Stimulated activated CD4-positive, alpha-beta T cell treated with anti-CD3 and anti-CD28 coated beads, Interleukin-4, amount 100 ng/mL, for 24 hours (primary cell): ENCODE data around the gene IGLL1.
"Not testable (repeated sequence)": the region's sequence is repeated elsewhere in the genome, so short reads cannot be mapped to it uniquely, and the experiment has no call there.

Source experiments
- DNase-seq: peaks from one replicate; pipeline ENCODE4 v3.0.0-alpha.2; 2020

Gene IGLL1

DNA sequence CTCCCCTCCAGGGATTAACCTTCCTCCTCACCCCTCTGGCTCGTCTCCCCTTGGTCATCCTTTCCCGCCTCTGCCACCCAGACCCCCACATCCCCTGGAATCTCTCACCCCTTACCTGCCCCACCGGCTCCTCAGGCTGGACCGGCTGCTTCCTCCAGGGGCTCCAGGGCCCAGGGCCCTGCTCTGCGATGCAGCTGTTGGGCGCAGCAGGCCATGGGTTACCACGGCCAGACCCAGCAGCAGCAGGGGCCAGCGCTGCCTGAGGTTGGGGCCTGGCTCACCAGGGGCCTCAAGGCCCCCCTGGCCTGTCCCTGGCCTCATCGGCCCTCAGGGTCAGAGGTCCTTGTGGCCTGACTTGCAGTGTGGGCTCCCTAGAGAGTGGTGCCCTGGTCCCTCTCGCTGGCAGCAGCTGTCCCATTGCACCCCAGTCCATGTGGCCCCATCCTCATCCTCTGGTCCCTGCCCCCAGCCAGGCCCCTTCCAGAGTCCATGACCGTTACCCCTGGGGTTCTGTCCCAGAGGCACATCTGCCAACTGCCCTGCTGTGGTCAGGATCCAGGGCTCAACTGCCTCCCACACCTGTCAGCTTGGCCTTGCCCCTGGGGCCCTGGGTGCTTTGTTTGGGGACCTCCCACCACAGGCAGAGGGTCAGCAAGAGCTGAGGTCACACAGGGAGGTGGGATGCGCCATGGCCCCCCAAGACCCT lies at the start of gene IGLL1:
IGLL1 (minus strand) TSS at position 421 of the 706 bp plus-strand sequence; CDS start at position 321, 100 bp downstream.
- no peak for DNase-seq

DNA sequence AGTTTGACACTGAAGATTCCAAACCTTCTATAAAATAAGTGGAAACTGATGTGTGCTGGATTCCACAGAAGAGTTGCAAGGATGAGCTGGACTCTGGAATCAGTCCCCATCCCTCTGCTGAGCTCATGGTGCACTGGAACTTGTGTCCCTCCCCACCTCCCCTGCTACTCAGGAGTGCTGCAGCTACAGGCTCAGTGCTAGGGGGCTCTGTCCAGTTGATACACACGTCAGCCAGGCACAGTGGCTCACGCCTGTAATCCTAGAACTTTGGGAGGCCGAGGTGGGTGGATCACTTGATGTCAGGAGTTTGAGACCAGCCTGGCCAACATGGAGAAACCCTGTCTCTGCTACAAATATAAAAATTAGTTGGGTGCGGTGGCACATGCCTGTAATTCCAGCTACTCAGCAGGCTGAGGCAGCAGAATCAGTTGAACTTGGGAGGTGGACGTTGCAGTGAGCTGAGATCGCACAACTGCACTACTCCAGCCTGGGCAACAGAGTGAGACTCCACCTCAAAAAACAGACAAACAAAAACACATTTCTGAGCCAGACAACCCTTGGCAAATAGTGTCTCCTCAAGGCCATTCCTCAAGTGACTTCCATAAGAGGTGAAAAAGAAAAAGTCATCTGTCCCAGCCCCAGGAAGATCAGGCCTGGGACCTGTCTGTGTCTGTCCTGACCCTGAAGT lies 48.1 kb upstream of the IGLL1 start:
- DNase-seq, result not testable (repeated sequence)

DNA sequence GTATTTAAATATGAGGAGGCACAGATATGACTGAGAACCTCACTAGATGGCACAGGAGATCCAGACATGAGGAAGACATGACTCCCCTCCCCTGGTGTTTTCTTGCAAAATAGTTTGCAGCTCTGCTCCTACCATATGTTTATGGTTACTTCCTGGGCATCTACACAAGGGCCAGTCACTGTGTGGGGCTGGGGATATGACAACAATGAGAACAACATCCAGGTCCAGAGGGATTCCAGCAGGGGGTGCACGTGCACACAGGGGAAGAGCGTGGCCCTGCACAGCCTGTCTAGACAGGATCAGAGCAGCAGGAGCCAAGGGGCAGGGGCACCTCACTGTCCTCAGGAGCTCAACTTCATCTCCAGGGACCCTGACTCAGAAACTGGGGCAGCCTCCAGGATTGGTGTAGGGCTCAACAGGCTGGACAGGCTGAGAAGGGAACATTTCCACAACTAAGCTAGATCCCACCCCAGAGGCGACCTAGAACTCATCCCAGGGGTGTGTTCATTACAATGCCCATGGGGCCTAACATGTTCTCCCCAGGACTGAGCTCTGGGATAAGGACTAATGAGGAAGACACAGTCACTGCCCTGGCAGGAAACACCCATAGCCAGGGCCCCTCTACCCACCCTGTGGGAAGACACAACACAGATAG lies 47.4 kb upstream of the IGLL1 start:
- DNase-seq, result peak; percentile 59

DNA sequence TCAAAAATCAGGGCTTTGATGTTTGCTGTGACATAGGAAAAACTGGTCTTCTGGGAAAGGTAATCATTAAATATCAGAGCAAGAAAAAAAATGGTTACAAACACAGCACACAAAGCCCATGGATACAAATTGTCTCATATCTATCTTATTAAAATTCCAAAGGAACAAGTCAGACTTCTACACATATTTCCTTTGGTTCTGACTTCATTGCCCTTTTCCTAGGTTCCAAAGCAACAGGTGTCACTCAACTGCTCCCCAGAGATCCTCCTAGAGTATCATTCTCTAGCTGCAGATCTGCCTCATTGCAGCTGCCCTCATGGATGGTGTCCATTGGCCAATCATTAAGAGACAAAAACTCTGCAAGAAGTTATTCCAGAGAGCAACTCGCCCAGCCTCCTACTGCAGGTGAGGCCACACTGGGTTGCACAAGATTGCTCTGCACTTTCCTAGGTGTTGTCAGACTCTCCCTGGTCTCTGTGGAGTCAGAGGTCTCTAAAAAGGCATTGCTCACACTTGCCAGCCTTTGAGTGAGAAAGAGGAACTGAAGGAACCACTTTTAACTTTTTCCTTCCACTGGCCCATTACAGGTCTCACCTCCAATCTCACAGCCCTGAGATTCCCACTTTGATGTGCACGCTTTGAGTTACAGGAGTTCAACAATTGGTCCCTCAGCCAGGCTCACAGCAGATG lies 46.3 kb upstream of the IGLL1 start:
- no peak for DNase-seq

DNA sequence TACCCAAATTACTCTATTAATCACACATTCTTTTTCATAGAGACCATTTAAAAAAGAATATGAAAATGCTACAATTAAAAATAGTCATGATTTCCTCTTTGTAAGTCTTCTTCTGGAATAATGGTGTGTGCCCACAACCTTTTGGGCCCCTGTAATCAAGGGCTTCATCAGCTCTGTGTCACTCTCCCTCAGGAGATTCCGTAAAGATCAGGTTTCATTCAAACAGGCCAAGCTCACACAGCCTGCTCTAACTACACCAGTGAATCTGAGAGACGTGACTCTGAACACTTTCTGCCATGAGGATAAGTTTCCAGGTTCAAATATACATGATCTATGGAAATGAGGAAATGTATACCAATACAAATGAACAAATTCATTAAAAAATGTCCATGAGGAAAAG lies 42.5 kb upstream of the IGLL1 start:
- DNase-seq, result no peak

DNA sequence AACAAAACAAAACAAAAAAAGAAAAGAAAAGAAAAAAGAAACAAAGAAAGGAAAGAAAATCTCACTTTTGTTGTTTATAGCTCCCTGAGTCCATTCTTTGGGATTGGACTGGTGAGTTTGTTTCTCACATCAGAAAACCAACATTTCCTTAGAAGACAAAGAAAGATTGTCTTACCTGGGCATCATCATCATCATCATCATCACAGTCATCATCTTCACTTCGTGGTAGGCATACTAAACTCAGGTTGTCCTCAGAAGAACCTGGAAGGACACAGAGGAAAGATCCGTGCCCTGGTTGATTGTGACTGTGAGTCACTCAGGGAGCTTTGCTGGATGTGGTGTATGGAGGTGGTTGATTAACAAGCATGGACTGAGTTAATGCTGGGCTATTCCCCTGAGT lies 41.8 kb upstream of the IGLL1 start:
- not testable (repeated sequence) for DNase-seq

DNA sequence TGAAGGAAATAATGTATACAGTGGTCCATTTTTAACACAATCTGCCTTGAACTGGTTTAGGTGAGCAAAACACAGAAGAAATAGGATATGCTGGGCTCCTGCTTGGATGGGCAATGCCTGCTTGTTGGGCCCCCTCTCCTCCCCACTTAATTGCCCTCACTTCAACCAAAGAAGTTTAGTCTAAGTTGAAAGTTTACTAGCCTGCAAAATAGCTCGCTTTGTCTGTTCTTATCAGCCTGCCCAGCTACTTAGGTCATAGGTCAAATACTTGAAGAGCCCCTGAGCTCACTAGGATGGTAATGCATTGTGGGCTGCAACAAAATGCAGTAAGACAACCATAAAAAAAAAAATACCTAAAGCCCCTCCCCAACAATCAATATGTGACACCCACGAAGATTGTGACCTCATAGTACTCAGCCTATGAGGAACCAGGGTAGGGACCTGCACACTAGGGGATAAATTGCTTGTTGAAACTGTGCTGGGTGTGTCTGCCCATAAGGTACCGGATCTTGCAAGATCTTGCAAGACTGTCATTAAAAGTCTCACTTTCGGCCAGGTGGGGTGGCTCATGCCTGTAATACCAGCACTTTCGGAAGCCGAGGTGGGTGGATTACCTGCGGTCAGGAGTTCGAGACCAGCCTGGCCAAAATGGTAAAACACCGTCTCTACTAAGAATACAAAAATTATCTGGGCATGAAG lies 41.1 kb upstream of the IGLL1 start:
- no peak for DNase-seq

DNA sequence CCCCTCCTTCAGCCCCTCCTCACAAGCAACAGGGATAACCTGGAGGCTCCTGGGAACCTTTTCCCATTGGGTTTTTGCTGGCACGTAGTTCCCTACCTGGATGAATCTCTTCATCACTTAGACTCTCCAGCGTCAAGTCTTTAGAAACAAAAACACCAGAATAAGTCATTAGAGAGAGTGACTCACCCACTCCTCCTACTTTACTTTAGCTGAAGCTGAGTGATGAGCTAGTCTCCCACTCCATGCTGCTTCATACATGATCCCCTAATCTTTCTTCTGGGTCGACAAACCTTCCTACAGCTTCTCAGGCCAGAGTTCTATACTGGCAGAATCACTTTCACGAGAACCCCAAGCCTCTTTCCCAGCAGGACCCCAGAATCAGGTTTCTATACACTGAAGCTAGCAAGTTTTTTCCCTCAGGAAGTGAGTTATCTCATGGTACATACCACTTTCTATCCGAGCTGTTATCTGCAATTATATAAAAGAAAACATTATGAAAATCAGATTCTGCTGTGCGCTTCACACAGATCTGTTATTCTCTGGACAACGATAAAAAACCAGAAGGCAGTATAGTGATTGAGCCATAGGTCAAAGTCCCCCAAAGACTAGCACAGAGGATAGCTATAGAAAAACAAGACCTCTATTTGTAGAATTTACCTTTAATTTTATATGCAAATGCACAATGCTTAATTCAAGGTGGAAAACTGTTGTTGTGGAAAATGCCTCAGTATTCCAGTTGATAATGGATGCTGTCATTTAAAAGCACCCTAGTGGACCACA lies 33.3 kb upstream of the IGLL1 start:
- no peak for DNase-seq

DNA sequence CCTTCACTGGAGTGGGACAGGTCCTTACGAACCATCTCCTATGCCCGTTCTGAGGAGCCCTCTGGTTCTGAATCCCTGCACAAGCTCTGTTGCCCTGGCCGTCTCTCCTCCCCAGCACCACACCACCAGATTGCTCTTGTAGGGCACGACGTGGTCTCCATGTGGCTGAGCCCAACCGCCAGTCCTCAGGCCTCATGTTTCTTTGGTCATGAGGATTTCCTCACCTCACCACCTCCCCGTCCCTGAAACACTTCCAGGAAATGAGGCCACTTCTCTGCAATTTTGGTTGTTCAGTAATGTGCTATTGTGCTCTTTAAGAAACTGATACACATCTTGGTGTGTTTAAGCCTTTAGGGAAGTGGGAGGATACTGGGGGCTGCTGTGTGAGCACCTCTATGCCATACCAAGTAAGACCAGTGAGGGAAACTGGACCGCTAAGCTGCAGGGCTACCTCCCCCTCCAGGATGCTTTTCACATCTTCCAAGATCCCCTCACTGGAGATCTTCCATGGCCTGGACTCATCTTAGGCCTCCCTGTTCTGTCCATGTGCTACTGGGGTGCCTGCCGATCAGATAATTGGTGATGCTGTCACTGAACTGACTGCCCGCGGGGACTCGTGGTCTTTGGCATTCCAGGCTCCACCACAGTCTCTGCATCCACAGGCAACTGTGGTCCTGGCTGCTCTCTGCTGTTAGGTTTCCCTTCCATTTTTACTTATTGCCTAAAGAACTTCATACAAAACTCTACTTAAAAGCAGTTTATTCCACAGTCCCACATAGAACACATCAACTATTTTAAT lies 30.1 kb upstream of the IGLL1 start:
- DNase-seq, result no peak

DNA sequence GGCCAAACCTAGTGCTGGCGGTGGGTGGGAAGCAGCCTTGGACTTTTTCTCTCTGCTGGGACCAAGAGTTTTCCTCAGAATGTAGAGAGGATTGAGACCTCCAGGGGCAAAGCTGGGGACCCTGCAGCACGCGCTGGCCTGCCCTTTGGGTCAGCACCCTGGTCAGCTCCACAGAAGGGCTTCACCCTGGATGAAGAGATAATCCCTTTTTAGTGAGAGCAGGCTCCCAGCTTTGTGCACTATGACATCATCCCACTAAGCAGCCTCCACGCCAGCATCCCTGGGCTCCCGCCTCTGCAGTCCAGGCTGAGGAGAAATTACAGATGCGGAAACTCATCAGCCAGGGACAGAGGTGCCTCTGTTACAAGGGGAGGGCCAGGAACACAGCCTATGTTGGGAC lies 28.5 kb upstream of the IGLL1 start:
- DNase-seq, result no peak

DNA sequence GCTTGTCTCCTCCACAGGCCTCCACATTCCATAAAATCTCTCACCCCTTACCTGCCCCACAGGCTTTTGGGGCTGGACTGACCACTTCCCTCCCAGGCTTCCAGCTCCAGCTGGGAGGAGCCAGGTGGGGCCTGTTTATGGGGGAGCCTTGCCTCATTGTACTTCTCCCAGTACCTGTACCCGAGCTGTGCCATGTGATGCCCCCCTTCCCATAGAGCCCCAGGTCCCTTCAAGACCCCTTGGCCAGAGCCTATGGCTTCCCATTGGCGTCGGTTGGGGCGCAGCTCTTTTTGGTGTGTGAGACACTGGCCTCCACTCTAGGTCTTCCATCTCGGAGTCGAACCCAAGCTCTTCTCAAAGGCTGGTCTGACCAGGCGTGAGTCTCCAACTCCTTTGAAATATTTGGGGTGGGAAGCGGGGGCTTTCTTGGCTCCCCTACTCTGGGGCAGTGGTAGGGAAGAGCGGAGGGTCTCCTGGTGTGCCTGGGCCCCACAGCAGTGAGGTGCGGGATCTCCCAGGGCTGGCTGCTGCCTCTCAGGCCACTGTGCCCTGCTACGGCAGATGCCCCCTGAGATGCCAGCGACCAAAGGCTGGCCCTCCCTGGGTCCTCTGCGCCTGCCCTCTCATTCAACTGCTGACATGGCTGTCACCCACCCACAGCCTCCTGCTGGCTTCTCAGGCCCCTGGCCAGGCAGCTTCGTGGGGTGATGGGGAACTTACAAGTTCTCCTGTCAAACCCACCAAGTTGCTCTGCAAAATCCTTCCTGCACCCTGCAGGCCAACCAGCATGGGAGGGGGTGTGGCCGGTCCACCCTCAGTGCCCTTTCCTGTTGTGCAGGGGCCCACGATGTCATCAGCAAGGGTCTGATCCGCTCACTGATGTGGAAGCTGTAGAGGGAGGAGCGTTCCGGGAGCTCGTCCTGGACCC lies 26.4 kb upstream of the IGLL1 start:
- no peak for DNase-seq

DNA sequence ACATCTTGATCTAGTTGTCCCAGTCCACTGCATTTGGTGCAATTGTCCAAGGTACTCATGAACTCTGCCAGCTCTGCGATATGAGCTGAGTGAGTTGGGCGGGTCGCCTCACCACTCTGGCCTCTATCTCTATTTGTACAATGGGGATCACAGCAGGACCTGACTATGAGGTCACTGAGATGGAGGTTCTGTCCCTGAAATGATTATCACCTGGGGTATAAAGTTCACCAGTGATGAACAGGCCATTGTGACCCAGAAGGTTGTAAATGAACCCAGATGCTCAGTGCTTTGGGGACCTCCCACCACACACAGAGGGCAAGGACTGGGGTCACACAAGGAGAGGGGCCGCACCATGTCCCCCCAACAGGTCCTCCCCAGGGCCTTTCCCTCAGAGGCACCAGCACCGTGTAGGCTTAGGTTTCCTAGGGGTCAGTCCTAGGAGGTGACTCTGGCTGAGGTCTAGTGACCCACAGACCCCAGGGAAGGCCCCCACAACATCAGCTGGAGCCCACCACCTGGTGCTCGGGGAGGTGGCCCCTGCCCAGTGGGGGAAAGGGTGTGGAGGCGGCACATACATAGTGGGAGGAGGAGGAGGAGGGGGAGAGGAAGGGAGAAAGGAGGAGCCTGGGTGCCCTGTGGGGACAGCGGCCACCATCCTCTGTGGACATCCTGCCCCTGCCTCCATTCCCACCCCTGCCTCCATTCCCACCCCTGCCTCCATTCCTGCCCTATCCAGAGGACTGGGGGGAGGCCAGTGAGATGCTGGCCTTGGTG lies 25.0 kb upstream of the IGLL1 start:
- DNase-seq, result no peak

DNA sequence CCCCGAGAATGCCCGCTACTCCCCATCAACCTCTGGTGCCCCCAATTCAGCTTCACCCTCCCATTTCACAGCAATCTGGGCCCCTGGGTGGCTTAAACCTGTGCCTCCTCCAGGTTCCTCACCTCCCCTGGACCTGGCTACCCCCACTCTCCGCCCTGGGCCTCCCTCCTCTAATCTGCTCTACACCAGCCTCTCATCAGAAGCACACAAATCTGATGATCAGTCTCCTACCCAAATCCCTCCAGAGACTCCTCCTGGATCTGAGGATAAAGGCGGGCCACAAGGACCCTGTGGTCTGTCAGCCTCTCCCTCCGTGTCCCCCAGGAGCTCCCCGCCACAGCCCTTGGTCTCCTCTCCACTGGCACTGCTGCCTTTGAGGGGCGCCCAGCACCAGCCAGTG lies 23.2 kb upstream of the IGLL1 start:
- DNase-seq, result no peak

DNA sequence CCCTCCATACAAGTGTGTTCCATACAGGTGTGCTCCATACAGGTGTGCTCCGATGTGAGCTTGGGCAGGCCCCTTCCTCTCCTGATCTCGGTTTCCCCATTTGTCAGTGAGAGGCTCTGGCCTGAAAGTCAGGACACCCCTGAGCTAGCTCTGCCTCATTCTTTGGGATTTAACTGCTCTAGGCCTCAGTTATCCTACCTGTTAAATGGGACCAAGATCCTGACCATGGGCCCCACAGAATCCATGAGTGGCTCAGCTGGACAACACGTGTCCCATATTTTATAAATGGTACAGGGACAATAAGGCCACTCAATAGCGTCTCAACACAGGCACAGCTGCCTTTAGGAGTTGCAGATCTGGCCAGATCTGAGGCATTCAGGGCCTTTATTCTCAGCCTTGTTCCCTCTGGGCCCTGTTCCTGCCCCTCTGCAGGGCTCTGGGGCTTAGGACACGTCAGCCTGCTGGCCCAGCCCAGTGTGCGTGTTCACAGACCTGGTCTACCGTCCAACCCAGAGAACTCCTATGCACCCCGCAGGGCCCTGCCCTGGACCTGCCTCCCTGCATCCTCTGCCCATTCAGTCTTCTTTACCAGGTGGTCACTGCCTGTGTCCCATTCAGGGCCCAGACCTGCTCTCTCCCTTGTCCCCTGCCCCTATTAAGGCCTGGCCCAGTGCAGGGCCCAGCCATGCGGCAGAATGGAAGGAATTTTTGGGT lies 18.9 kb upstream of the IGLL1 start:
- DNase-seq, result no peak

DNA sequence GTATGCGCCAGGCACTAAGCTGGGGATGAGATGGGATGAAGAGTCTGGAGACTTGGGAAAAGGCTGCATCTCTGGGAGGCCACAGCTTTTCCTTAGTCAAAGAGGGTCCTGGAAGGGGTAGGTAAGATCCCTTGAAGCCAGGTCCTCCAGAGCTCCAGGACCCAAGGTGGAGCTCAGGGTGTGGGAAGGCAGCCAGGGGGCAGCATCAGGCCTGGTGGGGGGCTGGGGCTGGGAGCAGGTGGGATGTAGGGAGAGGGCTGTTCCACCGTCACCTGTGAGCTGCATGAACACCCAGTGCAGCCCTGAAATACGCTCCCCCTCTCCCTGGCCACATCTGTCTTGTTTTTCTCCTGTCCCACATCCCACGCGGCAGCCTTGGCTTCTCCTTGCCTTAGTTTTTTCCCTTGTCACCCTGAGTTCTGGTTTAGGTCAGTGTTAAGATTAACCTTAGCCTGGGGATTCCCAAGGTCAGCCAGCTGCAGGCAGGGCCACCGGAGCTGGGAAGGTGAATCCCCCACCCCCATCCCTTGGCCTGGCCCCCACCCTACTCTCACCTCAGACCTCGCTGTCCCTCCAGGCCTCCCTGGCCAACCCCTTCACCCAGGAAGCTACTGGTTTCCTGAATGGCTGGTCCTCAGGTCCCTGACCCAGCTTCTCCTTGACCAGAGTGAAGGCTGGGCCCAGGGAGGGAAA lies 17.6 kb upstream of the IGLL1 start:
- not testable (repeated sequence) for DNase-seq

DNA sequence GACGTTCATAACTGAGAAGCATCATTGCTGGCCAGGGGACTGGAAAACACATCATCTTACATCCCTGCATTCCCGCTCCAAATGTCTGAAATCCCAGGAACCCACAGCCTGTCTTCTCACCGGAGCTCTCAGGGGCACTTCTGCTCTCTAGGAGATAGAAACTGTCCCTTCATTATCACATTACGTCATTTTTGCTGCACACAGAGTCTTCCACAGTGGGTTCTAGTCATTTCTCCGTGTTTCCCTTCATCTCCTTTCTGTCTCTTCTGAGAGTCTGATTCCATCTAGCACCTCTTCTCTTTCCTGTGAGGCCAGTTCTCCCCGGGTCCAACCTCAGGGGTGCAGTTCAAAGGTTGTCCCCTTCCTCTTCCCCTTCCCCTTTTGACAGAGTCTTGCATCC lies 15.8 kb upstream of the IGLL1 start:
- not testable (repeated sequence) for DNase-seq

DNA sequence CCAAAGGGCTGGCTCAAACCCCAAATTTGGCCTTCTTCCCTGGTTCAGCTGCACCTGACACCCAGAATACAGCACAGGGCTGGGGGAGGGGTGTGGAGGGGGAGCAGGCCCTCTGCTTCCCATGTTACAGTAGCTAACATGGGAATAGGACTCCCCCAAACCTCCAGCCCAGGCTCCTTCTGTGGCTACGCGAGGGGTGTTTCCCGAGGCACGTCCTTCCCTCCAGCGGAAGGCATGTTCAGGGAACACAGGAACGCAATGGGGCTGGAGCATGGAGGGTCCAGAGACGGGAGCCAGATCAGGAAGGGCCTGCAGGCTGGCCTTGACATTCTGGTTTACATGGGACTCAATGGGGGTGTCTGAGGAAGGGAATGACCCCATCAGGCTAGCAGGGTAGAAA lies 11.8 kb upstream of the IGLL1 start:
- DNase-seq, result no peak
